Activated CD8-positive, alpha-beta memory T cell treated with anti-CD3 and anti-CD28 coated beads for 4 hours (primary cell): ENCODE data around the gene SNX10.

ENCODE experiments used
- DNase-seq, 2 donors: peaks; one replicate each; pipeline ENCODE4 v3.0.0-alpha.2; 2020; ENCODE audit warnings: low read depth in 2 of 2

The SNX10 gene

DNA sequence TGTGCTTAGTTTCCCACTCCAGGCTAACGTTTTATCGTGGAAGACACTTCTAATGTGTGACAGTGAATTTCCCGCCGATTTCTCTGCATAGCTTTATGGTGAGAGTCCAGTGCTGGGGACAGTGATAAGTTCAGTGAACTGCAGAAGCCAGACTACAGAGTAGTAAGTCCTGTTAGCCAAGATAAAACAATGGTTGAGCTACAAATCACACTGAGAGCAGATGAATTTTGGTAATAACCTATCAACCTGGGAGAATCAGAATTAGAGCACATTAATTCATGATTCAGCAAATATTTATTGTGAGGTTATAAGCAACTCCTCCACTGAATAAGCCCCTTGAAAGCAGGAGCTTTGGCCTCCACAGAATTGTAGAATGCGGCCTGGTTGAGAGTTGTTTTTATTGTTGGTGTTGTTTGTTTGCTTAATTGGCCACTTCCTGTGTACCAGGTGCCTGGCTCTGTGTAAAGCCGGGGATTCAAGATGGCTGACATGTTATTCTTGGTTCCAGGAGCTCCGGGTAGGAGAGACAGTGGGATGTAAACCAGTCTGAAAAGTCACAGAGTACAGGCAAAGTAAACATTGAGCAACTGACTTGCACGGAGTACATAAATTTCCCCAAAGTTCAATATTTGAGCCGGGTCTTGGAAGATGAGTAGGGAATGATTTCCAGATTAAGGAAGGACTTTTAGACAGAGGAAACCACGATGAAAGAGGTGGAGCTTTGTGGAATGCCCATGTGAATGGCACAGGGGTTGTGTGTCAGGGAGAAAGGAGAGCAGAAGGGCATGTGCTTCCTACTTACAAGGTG, 112.7 kb downstream of the SNX10 start:
- no peak for DNase-seq

DNA sequence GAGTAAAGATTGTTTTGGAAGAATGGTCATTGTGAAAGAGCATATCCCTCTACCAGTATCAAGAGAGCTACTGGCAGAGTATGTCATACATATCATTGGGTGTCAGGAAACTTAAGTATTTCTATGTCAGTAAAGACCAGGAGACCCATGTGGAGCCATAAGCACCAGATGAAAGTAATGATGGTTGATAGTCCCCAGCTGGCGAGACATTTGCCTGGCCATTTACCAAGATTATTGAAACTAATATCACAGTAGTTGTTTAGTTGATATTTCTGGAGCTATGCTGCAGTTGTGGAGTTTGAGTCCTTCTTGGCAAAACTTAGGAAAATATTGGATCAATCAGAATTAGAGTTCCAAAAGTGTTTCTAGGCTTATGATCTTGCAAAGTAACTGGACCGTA, 114.8 kb downstream of the SNX10 start:
- no peak for DNase-seq

DNA sequence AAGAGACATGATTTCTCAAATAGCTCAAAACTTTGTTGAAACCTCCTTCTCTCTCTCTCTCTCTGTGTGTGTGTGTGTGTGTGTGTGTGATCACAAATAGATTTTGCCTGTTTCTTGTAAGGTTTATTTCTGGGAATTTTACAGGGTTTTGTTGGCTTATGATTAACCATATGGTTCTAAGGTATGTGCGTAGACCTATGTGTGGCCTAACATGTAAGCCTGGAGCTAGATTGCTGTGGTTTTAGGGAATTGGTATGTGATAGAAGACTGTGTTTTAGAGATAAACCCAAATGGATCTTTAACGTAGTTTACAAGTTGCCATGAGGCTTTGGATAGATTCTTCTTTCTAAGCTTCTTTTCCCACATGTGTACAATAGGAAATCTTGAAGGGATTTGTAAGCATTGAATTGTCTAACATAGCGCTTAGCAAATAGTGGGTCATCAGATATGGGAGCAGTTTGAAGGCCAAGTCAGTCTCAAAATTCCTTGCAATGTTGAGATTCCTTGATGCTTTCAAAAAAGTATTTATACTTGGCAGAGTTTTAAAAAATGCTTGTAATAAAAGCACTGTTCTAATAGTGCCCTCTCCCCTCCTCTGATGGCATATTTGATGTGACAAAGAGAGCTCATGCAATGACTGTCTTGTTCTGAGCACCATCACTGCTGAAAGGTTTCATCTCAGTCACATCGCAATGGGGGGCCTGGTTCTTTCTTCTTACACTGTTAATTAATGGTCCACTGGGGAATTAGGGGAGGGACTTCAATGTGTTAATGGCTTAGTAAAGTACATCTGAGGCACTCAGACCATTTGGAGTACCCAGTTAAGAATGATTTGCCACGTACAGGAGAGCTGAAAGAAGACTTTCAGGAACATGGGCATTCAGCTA, 118.2 kb downstream of the SNX10 start:
- DNase-seq: no peak

DNA sequence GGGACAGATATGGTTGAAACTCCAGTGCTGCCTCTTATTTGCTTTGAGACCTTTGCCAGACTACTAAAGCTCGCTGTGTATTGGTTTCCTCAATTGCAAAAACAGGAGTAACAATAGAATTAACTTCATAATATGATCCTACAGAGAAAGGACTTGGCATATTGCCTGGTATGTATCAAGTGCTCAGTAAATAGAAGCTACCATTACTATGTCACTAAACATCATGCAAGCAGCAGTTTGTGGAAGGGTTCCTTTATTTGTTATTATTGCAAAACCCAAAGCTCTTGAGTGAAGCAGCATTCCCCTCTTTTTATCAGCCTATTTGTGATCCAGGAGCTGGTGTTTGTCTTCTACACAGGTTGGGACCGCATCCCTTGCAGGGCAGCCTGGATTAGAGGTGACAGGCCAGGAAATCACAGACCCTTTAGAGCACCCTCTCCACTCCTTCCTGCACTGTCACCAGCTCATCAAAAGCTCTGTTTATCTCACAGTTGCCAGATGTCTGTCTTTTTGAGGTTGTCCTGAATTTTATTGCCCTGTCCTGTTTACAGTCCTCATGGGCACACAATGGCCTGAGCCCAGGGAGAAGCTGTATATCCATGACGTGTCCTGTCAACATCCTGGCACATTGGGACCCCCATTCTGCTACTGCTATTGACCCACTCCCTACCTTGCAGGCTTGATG, 121.5 kb downstream of the SNX10 start:
- no peak for DNase-seq

DNA sequence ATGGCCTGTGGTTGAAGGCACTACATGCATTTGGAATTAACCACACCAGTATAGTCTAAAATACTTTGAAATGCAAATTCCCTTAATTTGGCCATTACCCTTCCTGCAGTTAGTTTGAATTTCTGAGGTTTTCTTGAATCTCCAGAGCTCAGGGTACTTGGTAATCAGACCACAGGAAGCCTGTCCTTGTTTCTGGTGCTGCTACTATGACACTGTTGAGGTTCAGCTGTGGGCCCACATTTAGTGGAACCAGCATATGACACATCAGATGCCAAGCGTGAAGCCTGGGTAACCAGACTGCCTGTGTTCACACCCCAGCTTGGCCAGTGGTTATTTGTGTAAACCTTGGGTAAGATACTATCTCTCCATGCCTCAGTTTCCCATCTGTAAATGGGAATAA, 124.3 kb downstream of the SNX10 start:
- no peak for DNase-seq

DNA sequence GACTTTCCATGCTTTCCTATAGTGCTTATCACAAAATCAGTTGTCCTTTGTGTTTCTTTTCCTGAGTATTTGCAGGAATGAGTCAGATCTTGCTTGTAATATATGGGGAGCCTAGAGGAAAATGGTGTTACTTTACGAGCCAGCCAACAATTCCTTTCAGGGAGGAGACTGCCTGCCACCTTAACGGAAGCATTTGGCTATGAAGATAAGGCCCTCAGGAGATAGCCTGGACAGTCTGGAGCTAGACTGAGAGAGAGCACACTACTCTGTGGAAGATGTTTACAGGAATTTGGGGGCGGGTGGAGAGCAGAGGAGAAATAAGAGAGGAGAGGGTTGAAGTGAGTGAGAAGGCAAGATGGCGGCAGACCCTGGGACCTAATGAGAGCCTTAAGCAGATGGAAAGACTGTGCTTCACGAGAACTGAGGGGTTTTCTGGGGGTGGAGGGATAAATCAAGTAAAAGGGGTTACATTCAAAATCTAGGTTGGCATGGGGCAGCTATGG, 126.3 kb downstream of the SNX10 start:
- no peak for DNase-seq

DNA sequence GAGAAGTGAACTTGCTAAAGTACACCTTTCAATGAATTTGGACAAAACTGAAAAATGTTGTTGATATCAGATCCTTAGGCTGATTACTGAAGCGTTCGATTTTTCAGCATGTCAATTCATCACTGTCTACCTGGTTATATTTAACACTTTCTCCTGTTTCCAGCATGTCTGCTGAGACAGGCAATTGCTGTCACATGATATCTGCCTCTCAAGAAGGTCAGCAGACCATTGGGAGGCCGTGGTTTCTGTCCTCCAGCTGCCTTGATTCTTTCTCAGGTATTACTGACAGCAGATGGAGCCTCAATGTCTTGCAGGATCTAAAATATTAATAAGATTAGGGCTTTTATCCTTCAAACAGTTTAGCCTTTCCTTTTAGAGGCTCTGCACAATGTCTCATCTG, 127.5 kb downstream of the SNX10 start:
- no peak for DNase-seq

DNA sequence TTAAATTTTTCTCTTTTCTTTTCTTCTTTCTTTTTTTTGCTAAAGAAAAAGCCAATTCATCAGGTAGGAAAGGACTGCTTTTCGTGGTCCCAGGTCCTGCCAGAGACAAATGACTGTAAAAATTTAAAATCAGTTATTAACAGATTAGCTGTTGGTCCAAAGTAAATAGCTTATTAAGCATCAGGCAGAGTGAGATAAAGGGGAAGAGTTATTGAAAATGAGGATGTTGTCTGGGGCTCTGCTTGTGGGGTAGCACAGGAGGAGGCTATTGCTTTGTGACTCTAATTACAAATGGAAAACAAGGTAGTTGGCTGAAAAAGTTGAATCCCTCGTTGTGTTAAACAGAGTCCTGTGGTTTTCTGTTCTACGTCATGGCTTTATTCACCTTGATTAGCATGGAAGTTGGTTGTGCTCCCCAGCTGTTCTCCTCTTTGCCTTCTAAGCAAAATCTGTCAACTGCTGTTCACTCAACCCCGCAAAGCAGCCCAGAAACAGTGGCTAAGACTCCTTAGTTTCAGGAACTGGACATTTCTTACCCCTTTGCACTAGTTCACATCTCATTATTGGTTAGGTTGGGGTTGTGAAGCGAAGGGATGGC, 128.9 kb downstream of the SNX10 start:
- DNase-seq: no peak

DNA sequence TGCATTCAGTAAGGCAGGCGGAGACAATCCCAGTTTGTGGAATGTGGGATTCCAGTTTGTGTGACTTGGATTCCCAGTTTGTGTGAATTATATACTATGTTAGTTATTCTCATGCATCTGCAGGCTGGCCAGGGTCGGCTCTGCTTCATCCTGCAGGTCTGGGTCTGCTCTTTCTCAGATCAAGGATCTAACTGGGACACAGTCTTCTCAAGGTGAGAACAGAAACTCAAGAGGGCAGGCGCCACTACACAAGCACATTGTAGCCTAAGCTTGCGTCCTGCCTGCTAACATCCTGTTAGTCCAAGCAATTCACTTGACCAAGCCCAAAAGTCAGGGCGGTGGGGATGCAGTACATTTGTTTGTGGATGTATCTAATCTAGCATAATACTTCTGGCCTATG, 131.1 kb downstream of the SNX10 start:
- no peak for DNase-seq

DNA sequence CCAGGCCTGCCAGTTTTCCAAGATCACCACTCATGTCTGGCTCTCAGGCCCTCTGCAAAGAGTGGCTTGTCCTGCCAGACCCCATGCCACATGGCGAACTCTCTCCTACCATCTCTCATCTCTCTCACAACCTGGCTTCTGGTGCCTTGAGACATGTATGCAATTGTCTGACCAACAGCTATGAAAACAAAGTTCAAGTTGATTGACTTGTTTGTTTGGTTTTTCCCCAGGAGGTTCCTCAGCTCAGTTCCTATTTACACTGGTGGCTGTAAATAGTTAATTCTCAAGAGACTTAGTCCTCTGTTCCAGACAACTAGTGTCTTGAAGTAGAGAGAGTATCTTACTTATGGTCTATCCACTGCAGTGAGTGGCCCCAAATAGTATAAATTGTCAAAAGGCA, 131.8 kb downstream of the SNX10 start:
- DNase-seq: no peak
